Hepatocyte (in vitro differentiated cells): ENCODE data around the gene ZBTB7A.

Experiments
- EZH2 ChIP-seq: fragments of 200-600 bp; sonication (generic); IDR thresholded peaks from 2 replicates; pipeline ENCODE4 v1.6.1; 2016; ENCODE audit warnings: antibody characterized with exemption, mild to moderate bottlenecking, borderline replicate concordance
- TF ChIP-seq, protein P1 (sequence below): fragments of 200-600 bp; sonication (generic); IDR thresholded peaks from 2 replicates; pipeline ENCODE4 v1.5.1; 2016; ENCODE audit warnings: antibody characterized with exemption, mild to moderate bottlenecking; ENCODE audit not compliant: poor library complexity

DNA sequence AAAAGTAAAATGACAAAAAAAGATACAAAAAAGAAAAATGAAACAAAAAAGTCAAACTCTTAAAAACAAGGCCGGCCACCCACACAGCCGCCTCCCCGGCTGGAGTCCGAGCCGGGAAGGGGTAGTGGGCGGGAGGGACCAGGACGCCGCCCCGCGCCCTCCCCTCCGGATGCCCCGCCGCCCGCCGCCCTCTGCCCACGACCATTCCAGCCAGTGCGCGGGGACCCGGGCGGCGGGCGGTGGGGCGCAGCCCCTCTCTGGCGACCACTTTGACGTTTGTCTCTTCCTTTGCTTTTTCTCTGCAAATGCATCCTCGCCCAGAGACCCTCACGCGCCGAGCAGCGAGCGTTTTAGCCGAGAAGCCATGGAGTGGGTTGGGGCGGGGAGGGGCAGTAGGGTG lies 28.6 kb downstream of the ZBTB7A start:
- TF ChIP-seq EZH2: no peak
- TF ChIP-seq, protein P1, sequence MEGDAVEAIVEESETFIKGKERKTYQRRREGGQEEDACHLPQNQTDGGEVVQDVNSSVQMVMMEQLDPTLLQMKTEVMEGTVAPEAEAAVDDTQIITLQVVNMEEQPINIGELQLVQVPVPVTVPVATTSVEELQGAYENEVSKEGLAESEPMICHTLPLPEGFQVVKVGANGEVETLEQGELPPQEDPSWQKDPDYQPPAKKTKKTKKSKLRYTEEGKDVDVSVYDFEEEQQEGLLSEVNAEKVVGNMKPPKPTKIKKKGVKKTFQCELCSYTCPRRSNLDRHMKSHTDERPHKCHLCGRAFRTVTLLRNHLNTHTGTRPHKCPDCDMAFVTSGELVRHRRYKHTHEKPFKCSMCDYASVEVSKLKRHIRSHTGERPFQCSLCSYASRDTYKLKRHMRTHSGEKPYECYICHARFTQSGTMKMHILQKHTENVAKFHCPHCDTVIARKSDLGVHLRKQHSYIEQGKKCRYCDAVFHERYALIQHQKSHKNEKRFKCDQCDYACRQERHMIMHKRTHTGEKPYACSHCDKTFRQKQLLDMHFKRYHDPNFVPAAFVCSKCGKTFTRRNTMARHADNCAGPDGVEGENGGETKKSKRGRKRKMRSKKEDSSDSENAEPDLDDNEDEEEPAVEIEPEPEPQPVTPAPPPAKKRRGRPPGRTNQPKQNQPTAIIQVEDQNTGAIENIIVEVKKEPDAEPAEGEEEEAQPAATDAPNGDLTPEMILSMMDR: no peak
